ENCODE results near the gene ELOF1.
"Not testable (repeated sequence)": the region's sequence is repeated elsewhere in the genome, so short reads cannot be mapped to it uniquely, and the experiment has no call there.

Gene ELOF1

GRCh38 chr19:11573354-11573753, 14.3 kb upstream of the ELOF1 start:
- DNase-seq (ENCODE audit: low read depth, low spot score); H3K27ac ChIP-seq: not testable (repeated sequence)

GRCh38 chr19:11570039-11570462, 11.0 kb upstream of the ELOF1 start:
- no peak overlapping the region for H3K27ac ChIP-seq
- no peak for DNase-seq (ENCODE audit: low read depth, low spot score)

GRCh38 chr19:11566164-11566563, 7.1 kb upstream of the ELOF1 start:
- DNase-seq (ENCODE audit: low read depth, low spot score): no peak

GRCh38 chr19:11565649-11565980, 6.6 kb upstream of the ELOF1 start:
- not testable (repeated sequence) for DNase-seq (ENCODE audit: low read depth, low spot score); H3K27ac ChIP-seq

More at GRCh38 chr19:11566164-11566563, 7.1 kb upstream of the ELOF1 start:
- H3K27ac ChIP-seq: no peak overlapping the region

- not testable (repeated sequence) for DNase-seq (ENCODE audit: low read depth, low spot score); H3K27ac ChIP-seq
Measured at GRCh38 chr19:11564082-11564807, 5.2 kb upstream of the ELOF1 start.

GRCh38 chr19:11563532-11563931, 4.5 kb upstream of the ELOF1 start:
- no peak overlapping the region for H3K27ac ChIP-seq
- no peak for DNase-seq (ENCODE audit: low read depth, low spot score)

GRCh38 chr19:11560404-11561051, 1.5 kb upstream of the ELOF1 start:
- no peak for DNase-seq (ENCODE audit: low read depth, low spot score)
- no peak overlapping the region for H3K27ac ChIP-seq

GRCh38 chr19:11556634-11557420, 2.2 kb downstream of the ELOF1 start:
- no peak for DNase-seq (ENCODE audit: low read depth, low spot score)
- no peak overlapping the region for H3K27ac ChIP-seq

GRCh38 chr19:11555246-11555645, 3.8 kb downstream of the ELOF1 start:
- DNase-seq (ENCODE audit: low read depth, low spot score): no peak
- no peak overlapping the region for H3K27ac ChIP-seq

- no peak overlapping the region for H3K27ac ChIP-seq
- DNase-seq (ENCODE audit: low read depth, low spot score): no peak
Measured at GRCh38 chr19:11554160-11554559, 4.9 kb downstream of the ELOF1 start.

- H3K27ac ChIP-seq: no peak overlapping the region
- DNase-seq (ENCODE audit: low read depth, low spot score): no peak
Measured at GRCh38 chr19:11552666-11553372, 6.2 kb downstream of the ELOF1 start.

- no peak for DNase-seq (ENCODE audit: low read depth, low spot score)
- H3K27ac ChIP-seq: no peak overlapping the region
Measured at GRCh38 chr19:11551603-11552235, 7.3 kb downstream of the ELOF1 start.

GRCh38 chr19:11550265-11550664, 8.8 kb downstream of the ELOF1 start:
- DNase-seq (ENCODE audit: low read depth, low spot score): no peak
- no peak overlapping the region for H3K27ac ChIP-seq

GRCh38 chr19:11549386-11549953, 9.6 kb downstream of the ELOF1 start:
- no peak overlapping the region for H3K27ac ChIP-seq
- DNase-seq (ENCODE audit: low read depth, low spot score): no peak

- DNase-seq (ENCODE audit: low read depth, low spot score): no peak
- H3K27ac ChIP-seq: no peak overlapping the region
Measured at GRCh38 chr19:11547929-11548700, 10.9 kb downstream of the ELOF1 start.

GRCh38 chr19:11541238-11541637, 17.8 kb downstream of the ELOF1 start:
- no peak for DNase-seq (ENCODE audit: low read depth, low spot score)
- no peak overlapping the region for H3K27ac ChIP-seq

- H3K27ac ChIP-seq: no peak overlapping the region
- no peak for DNase-seq (ENCODE audit: low read depth, low spot score)
Measured at GRCh38 chr19:11540645-11541044, 18.4 kb downstream of the ELOF1 start.

- no peak overlapping the region for H3K27ac ChIP-seq
- DNase-seq (ENCODE audit: low read depth, low spot score): no peak
Measured at GRCh38 chr19:11539495-11540365, 19.3 kb downstream of the ELOF1 start.
